HG02938 (cell line): ENCODE results near the gene ZNF568.

Source experiments
- ATAC-seq: cut with Tn5 transposase; IDR thresholded peaks from one replicate; pipeline ENCODE4 v1.9.1; 2021; ENCODE audit warnings: mild to moderate bottlenecking, moderate library complexity; ENCODE audit not compliant: unreplicated experiment

The ZNF568 gene

DNA sequence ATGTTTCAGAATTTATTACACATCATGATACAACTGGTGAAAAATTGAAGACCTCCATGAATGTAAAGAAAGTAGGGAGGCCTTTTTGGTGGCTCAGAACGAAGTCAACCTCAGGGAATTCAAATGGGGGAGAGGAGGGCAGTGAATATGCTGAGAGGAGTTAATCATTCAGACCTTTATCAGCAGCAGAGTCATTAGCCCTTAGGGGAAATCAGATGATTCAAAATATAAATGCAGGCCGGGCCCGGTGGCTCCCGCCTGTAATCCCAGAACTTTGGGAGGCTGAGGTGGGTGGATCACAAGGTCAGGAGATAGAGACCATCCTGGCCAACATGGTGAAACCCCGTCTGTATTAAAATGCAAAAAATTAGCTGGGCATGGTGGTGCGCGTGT, 81.7 kb downstream of the ZNF568 start:
- ATAC-seq, result no peak

DNA sequence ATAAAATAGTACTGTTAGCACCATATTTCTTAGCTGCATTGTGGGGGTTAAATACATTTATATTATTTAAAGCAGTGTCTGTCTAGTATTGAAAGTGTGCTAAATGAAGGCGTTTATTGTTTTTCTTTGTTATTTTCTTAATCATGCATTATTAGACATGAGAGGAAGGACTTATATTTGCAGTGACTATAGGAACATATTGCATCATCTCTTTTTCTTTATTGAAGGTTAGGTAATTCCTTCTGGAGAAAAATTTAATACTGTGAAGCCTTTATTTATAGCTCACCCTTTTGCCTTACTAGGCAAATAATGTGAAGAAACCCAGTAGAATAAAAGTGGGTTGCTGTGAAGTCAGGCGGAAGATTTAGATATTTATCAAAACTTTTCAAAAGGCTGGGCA, 83.2 kb downstream of the ZNF568 start:
- no peak for ATAC-seq

DNA sequence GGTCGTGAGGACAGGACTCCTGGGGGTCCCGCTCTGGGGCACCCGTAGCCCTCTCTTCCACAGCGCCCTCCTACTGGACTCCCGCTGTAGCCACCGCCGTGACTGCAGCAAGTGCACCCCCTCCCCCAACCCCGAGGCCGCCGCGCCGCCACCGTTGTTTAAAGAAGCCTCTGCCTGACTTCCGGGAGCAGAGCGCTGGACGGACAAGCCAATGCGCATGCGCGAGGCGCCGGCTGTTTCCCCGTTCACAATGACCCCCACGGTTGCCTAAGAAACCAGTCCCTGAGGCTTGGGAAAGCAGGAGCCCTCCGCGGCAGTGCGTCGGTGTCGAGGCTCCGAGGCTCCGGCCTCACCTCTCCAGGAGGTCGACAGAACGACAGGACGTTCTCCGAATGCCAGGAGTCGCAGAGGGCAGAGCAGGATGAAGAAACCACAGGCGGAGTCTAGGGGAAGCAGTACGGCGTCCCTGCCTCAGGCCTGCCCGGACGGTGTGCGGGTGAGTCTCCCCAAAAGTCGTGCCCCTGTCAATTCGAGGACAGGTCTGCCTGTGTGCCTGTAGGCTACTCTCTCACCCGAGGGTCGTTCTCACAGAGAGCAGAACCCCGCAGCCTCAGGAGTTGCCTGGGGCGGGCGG, 91.6 kb downstream of the ZNF568 start:
- ATAC-seq, result no peak

DNA sequence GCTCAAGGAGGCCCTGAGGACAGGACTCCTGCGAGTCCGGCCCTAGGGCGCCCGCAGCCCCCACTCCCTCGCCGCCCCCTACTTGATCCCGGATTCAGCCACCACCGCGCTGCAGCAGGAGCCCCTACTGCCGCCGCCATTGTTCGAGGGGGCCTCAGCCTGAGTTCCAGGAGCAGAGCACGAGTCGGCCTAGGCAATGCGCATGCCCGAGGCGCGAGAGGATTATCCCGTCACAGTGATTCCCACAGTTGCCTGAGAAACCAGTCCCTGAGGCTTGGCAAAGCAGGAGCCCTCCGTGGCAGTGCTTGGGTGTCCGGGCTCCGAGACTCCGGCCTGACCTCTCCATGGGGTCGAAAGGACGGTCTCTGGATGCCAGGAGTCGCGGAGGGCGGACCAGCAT, 93.7 kb downstream of the ZNF568 start:
- ATAC-seq, result no peak

DNA sequence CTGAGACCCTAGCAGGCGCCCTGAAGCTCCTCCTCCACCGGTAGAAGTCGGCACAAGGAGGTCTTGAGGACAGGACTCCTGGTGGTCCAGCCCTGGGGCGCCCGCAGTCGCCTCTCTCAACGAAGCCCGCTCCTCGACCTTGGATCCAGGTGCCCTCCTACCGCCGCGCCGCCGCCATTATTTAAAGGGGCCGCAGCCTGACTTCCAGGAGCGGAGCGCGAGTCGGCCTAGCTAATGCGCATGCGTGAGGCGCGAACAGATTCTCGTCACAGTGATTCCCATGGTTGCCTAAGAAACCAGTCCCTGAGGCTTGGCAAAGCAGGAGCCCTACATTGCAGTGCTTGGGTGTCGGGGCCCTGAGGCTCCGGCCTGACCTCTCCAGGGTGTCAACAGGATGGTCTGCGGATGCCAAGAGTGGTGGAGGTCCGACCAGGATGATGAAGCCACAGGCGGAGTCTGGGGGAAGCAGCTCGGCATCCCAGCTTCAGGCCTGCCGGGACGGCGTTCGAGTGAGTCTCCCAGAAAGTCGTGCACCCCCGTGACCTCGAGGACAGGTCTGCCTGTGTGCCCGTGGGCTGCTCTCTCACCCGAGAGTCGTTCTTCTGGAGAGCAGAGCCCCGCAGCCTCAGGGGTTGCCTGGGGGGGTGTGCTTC, 96.1 kb downstream of the ZNF568 start:
- no peak for ATAC-seq

DNA sequence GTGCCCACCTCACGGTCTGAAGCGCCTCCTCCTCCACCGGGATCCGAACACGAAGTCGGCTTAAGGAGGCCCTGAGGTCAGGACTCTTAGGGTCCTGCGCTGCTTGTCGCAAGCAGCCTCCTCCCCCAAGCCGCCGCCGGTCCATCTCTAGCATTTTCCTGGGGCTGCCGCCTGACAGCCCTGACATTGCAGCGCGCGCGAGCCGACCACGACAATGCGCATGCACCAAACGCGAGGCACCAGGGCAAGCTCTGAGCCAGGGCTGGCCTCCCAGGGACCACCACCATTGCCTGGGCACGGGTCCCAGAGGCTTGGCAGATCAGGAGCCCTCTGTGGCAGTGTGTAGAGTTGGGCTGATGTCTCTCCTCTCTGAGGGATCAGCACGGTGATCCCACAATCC, 98.3 kb downstream of the ZNF568 start:
- ATAC-seq, result no peak

DNA sequence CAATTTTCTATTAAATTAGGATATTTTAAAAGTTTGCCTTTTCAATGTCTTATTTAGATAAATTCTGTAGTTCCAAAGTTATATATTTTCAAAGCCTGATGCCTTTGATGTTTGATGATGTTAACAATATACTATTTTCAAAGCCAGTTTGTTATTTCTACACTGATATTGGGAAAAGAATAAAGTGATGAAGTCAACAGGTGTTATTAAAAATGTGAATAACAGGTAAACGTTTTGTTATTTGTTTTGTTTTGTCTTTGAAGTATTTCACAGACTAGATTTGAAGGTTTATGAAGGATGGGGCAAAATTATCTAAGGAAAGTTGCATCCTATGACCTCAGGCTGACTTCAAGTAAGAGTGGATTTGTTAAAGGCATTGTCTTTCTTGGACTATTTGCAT, 129.0 kb downstream of the ZNF568 start:
- ATAC-seq, result no peak
